Measurements from ENCODE around the gene THSD8.
A peak's percentile ranks its signal among the peaks of the same experiment; 100 is the strongest.

THSD8 gene

GRCh38 chr19:12801466-12802266 is at the start of gene THSD8, which contains the start of gene PRDX2:
TSS of gene THSD8 (plus strand) at chr19:12802069. CDS start at chr19:12802072, 3 bp downstream.
TSS of gene PRDX2 (minus strand) at chr19:12801800. CDS start at chr19:12801261, 539 bp downstream.
- Histone ChIP-seq H3K4me2 (peak within 1 kb of the TSS; percentile 87), H3K4me1 (peaks cover 51% of the 10 kb centered on the region), H3K36me3 (peaks cover 40% of the 10 kb centered on the region), H3K4me3 (peak within 1 kb of the TSS; percentile 90), H3K9me3 (no peaks in the 10 kb centered on the region), H3K9ac (peak within 1 kb of the TSS; percentile 97), H4K20me1 (peaks cover 21% of the 10 kb centered on the region), H3K27ac (peak within 1 kb of the TSS; percentile 92), H3K27me3 (no peaks in the 10 kb centered on the region)
- no peak for TF ChIP-seq Cebpa-rat (IDR thresholded peaks at IDR 0.05)

GRCh38 chr19:12754465-12755196 is 47.2 kb upstream of the THSD8 start:
- no peak for TF ChIP-seq Cebpa-rat (IDR thresholded peaks at IDR 0.05)
- Histone ChIP-seq H4K20me1 (no peaks in the 10 kb centered on the region), H3K4me2 (no peak overlapping the region), H3K27me3 (no peaks in the 10 kb centered on the region), H3K27ac (no peak overlapping the region), H3K4me1 (peaks cover 56% of the 10 kb centered on the region), H3K36me3 (no peaks in the 10 kb centered on the region), H3K9me3 (no peaks in the 10 kb centered on the region), H3K4me3 (no peak overlapping the region), H3K9ac (no peak overlapping the region)

GRCh38 chr19:12756150-12756883 is 45.6 kb upstream of the THSD8 start:
- Histone ChIP-seq H3K4me1 (peaks cover 40% of the 10 kb centered on the region), H3K27ac (no peak overlapping the region), H3K9ac (no peak overlapping the region), H3K9me3 (no peaks in the 10 kb centered on the region), H3K36me3 (no peaks in the 10 kb centered on the region), H3K4me2 (no peak overlapping the region), H3K27me3 (no peaks in the 10 kb centered on the region), H4K20me1 (no peaks in the 10 kb centered on the region), H3K4me3 (no peak overlapping the region)
- TF ChIP-seq Cebpa-rat (IDR thresholded peaks at IDR 0.05) = no peak

GRCh38 chr19:12757544-12758274 is 44.2 kb upstream of the THSD8 start:
- Histone ChIP-seq H4K20me1 (no peaks in the 10 kb centered on the region), H3K4me3 (peak overlapping the region; percentile 23; the same call in 1 of the 2 replicates), H3K36me3 (peaks cover 3% of the 10 kb centered on the region; the same call in 1 of the 2 replicates), H3K27ac (no peak overlapping the region), H3K9ac (no peak overlapping the region), H3K4me1 (peaks cover 32% of the 10 kb centered on the region), H3K4me2 (peak overlapping the region; percentile 79), H3K27me3 (no peaks in the 10 kb centered on the region), H3K9me3 (no peaks in the 10 kb centered on the region)
- no peak for TF ChIP-seq Cebpa-rat (IDR thresholded peaks at IDR 0.05)

- H3K4me1 ChIP-seq = peaks cover 22% of the 10 kb centered on the region
- TF ChIP-seq Cebpa-rat (IDR thresholded peaks at IDR 0.05) = no peak
- no peak overlapping the region for H3K4me3 ChIP-seq
- H3K9me3 ChIP-seq = no peaks in the 10 kb centered on the region
- H3K36me3 ChIP-seq = peaks cover 17% of the 10 kb centered on the region
- H3K9ac ChIP-seq = no peak overlapping the region
- no peaks in the 10 kb centered on the region for H3K27me3 ChIP-seq
- H3K4me2 ChIP-seq = no peak overlapping the region
- no peaks in the 10 kb centered on the region for H4K20me1 ChIP-seq
- H3K27ac ChIP-seq = no peak overlapping the region
These were observed 42.2 kb upstream of the THSD8 start for GRCh38 chr19:12759686-12760085.

- Histone ChIP-seq H4K20me1 (no peaks in the 10 kb centered on the region), H3K9ac (no peak overlapping the region), H3K4me1 (peaks cover 10% of the 10 kb centered on the region)
These were observed 38.8 kb upstream of the THSD8 start for GRCh38 chr19:12763100-12763499.

GRCh38 chr19:12764698-12765097 is 37.2 kb upstream of the THSD8 start:
- H3K4me1 ChIP-seq = peaks cover 16% of the 10 kb centered on the region
- H3K9me3 ChIP-seq = no peaks in the 10 kb centered on the region
- H3K27ac ChIP-seq = no peak overlapping the region
- no peak overlapping the region for H3K9ac ChIP-seq
- H3K4me2 ChIP-seq = no peak overlapping the region
- TF ChIP-seq Cebpa-rat (IDR thresholded peaks at IDR 0.05) = no peak
- H4K20me1 ChIP-seq = no peaks in the 10 kb centered on the region
- H3K4me3 ChIP-seq = no peak overlapping the region
- H3K36me3 ChIP-seq = peaks cover 30% of the 10 kb centered on the region
- H3K27me3 ChIP-seq = no peaks in the 10 kb centered on the region

More at GRCh38 chr19:12763100-12763499, 38.8 kb upstream of the THSD8 start:
- TF ChIP-seq Cebpa-rat (IDR thresholded peaks at IDR 0.05) = no peak
- Histone ChIP-seq H3K9me3 (no peaks in the 10 kb centered on the region), H3K36me3 (peaks cover 30% of the 10 kb centered on the region), H3K4me2 (no peak overlapping the region), H3K27me3 (no peaks in the 10 kb centered on the region), H3K4me3 (no peak overlapping the region), H3K27ac (no peak overlapping the region)

- peaks cover 30% of the 10 kb centered on the region for H3K36me3 ChIP-seq
- peak overlapping the region; percentile 80 for H3K4me2 ChIP-seq
- no peaks in the 10 kb centered on the region for H3K9me3 ChIP-seq
- no peaks in the 10 kb centered on the region for H3K27me3 ChIP-seq
- H3K27ac ChIP-seq = no peak overlapping the region
- H4K20me1 ChIP-seq = no peaks in the 10 kb centered on the region
- TF ChIP-seq Cebpa-rat (IDR thresholded peaks at IDR 0.05) = no peak
- H3K9ac ChIP-seq = peak overlapping the region; percentile 53; the same call in 1 of the 2 replicates
- H3K4me1 ChIP-seq = peaks cover 25% of the 10 kb centered on the region
- H3K4me3 ChIP-seq = peak overlapping the region; percentile 59
These were observed 35.8 kb upstream of the THSD8 start for GRCh38 chr19:12766051-12766521.

GRCh38 chr19:12767150-12767549 is 34.7 kb upstream of the THSD8 start:
- TF ChIP-seq Cebpa-rat (IDR thresholded peaks at IDR 0.05) = no peak
- no peaks in the 10 kb centered on the region for H3K9me3 ChIP-seq
- no peak overlapping the region for H3K4me3 ChIP-seq
- peaks cover 30% of the 10 kb centered on the region for H3K36me3 ChIP-seq
- no peak overlapping the region for H3K27ac ChIP-seq
- H4K20me1 ChIP-seq = no peaks in the 10 kb centered on the region
- no peaks in the 10 kb centered on the region for H3K27me3 ChIP-seq
- H3K4me1 ChIP-seq = peaks cover 25% of the 10 kb centered on the region
- no peak overlapping the region for H3K4me2 ChIP-seq
- H3K9ac ChIP-seq = no peak overlapping the region
